Gastroesophageal sphincter (tissue), 4 donors: ENCODE results near the gene ATP5F1A. TPM values are rescaled to one million over a fixed set of nuclear protein-coding genes. Genes with fewer than 3 reads are reported as not detected.
"Not testable (repeated sequence)": the region's sequence is repeated elsewhere in the genome, so short reads cannot be mapped to it uniquely, and the experiment has no call there.

Source experiments
- ATAC-seq: fragments of 150-250 bp; one replicate; pipeline ENCODE4 v1.9.1; 2016; ENCODE audit warnings: mild to moderate bottlenecking, moderate library complexity
- H3K27ac ChIP-seq, 4 donors: fragments of 200-600 bp; sonication (generic) in 3 of 4; 1 replicate in 3 of 4; 2 replicates in 1 of 4; pipeline ENCODE4 v1.5.1; 2016 to 2019
- H3K27me3 ChIP-seq: fragments of 200-600 bp; sonication (generic); one replicate; pipeline ENCODE4 v1.5.1; 2019
- H3K36me3 ChIP-seq, 2 donors: fragments of 200-600 bp; sonication (generic); one replicate each; pipeline ENCODE4 v1.5.1; 2019; ENCODE audit warnings: control low read depth in 1 of 2
- H3K4me1 ChIP-seq, 3 donors: fragments of 200-600 bp; sonication (generic); 1 replicate in 2 of 3; 2 replicates in 1 of 3; pipeline ENCODE4 v1.5.1; 2016 to 2019; ENCODE audit warnings: control low read depth in 2 of 3
- H3K4me3 ChIP-seq, 2 donors: fragments of 200-600 bp; sonication (generic); one replicate each; pipeline ENCODE4 v1.5.1; 2019; ENCODE audit warnings: mild to moderate bottlenecking in 1 of 2, moderate library complexity in 1 of 2
- H3K9me3 ChIP-seq, 3 donors: fragments of 200-600 bp; sonication (generic); one replicate each; pipeline ENCODE4 v1.5.1; 2017 to 2019; ENCODE audit warnings: control low read depth in 2 of 3
- CTCF ChIP-seq, 4 experiments: fragments of 200-600 bp in 2 of 4; fragments of 450-650 bp in 2 of 4; sonication (generic) in 1 of 4; IDR thresholded peaks; one replicate each; pipeline ENCODE4 v1.5.1; 2017 to 2019; ENCODE audit warnings: antibody characterized with exemption in 4 of 4, mild to moderate bottlenecking in 2 of 4, moderate library complexity in 2 of 4
- EP300 ChIP-seq: sonication (generic); formaldehyde crosslinking; IDR thresholded peaks from one replicate; pipeline ENCODE4 v1.6.1; 2017; ENCODE audit warnings: antibody characterized with exemption, mild to moderate bottlenecking
- POLR2A ChIP-seq, 2 donors: fragments of 450-650 bp; IDR thresholded peaks; one replicate each; pipeline ENCODE4 v1.6.1; 2017; ENCODE audit warnings: antibody characterized with exemption in 2 of 2, mild to moderate bottlenecking in 2 of 2, moderate library complexity in 1 of 2
- POLR2AphosphoS5 ChIP-seq: sonication (generic); formaldehyde crosslinking; IDR thresholded peaks from one replicate; pipeline ENCODE4 v1.6.1; 2017; ENCODE audit warnings: antibody characterized with exemption
- WGBS, 2 donors: methylation state at CpG; one replicate each; pipeline ENCODE4 v1.1.5; 2018; ENCODE audit warnings: low coverage in 1 of 2; 5-methylcytosine and 5-hydroxymethylcytosine counted together
- total RNA-seq, 4 donors: library from RNA; depleted of rRNA; stranded (reverse); fragments of >200 nt; gene quantifications; one replicate each; pipeline ENCODE4 v1.1.0, GENCODE V29; 2016

The ATP5F1A gene
- total RNA-seq, 4 donors from 2014 or later: 461 to 688 (median 605) TPM

- H3K27ac ChIP-seq: no peak overlapping the region
- TF ChIP-seq POLR2AphosphoS5: no peak
- no peak for TF ChIP-seq EP300
- TF ChIP-seq CTCF (IDR thresholded peaks at IDR 0.05): no peak
- TF ChIP-seq POLR2A (IDR thresholded peaks at IDR 0.05): no peak
- ATAC-seq: peak; percentile 41
- H3K4me3 ChIP-seq: no peak overlapping the region
- H3K27me3 ChIP-seq: no peaks in the 10 kb centered on the region
- no peaks in the 10 kb centered on the region for H3K9me3 ChIP-seq
- H3K4me1 ChIP-seq: no peaks in the 10 kb centered on the region
- no peaks in the 10 kb centered on the region for H3K36me3 ChIP-seq
- 57 to 68% methylated on average over 4 of the region's 6 CpGs for WGBS, 2 donors
Measured at GRCh38 chr18:46051731-46052461, 46.2 kb downstream of the ATP5F1A start.

- Histone ChIP-seq H3K9me3 (no peaks in the 10 kb centered on the region), H3K4me3 (no peak overlapping the region), H3K27ac (no peak overlapping the region), H3K36me3 (no peaks in the 10 kb centered on the region), H3K4me1 (no peaks in the 10 kb centered on the region), H3K27me3 (no peaks in the 10 kb centered on the region)
- no peak for TF ChIP-seq CTCF (IDR thresholded peaks at IDR 0.05)
- 81 to 93% methylated on average over 4 to 5 of the region's 5 CpGs for WGBS, 2 donors
- no peak for ATAC-seq
Measured at GRCh38 chr18:46050268-46050667, 47.8 kb downstream of the ATP5F1A start.

GRCh38 chr18:46048641-46049040, 49.5 kb downstream of the ATP5F1A start:
- WGBS, 2 donors: 100% methylated on average over 1 of the region's 1 CpG
- Histone ChIP-seq H3K36me3 (no peaks in the 10 kb centered on the region), H3K27me3 (no peaks in the 10 kb centered on the region), H3K27ac (no peak overlapping the region), H3K9me3 (no peaks in the 10 kb centered on the region), H3K4me3 (no peak overlapping the region), H3K4me1 (no peaks in the 10 kb centered on the region)
- no peak for TF ChIP-seq EP300
- TF ChIP-seq POLR2AphosphoS5: no peak
- no peak for TF ChIP-seq CTCF (IDR thresholded peaks at IDR 0.05)
- no peak for TF ChIP-seq POLR2A (IDR thresholded peaks at IDR 0.05)
- no peak for ATAC-seq

- H3K27me3 ChIP-seq, H3K9me3 ChIP-seq, ATAC-seq, H3K4me3 ChIP-seq, H3K36me3 ChIP-seq, H3K27ac ChIP-seq, H3K4me1 ChIP-seq: not testable (repeated sequence)
- 86 to 95% methylated on average over 7 to 10 of the region's 13 CpGs for WGBS, 2 donors
Measured at GRCh38 chr18:46047369-46047768, 50.7 kb downstream of the ATP5F1A start.

- H3K9me3 ChIP-seq: no peaks in the 10 kb centered on the region
- no peak overlapping the region for H3K4me3 ChIP-seq
- no peaks in the 10 kb centered on the region for H3K27me3 ChIP-seq
- TF ChIP-seq CTCF (IDR thresholded peaks at IDR 0.05) (no peak), EP300 (no peak), POLR2AphosphoS5 (no peak), POLR2A (IDR thresholded peaks at IDR 0.05) (no peak)
- ATAC-seq: no peak
- no peaks in the 10 kb centered on the region for H3K36me3 ChIP-seq
- no peak overlapping the region for H3K27ac ChIP-seq
- peaks cover 0 to 5% (median 0%) of the 10 kb centered on the region in 3 donors for H3K4me1 ChIP-seq
- WGBS, 2 donors: 100% methylated on average over 2 of the region's 2 CpGs; no CpG with 5 or more reads in 1 of the 2 donors
Measured at GRCh38 chr18:46046688-46047087, 51.4 kb downstream of the ATP5F1A start.
